Effector memory CD4-positive, alpha-beta T cell (primary cell): ENCODE results near the gene C1orf198.

Experiments
- DNase-seq, 3 donors: peaks; one replicate each; pipeline ENCODE4 v3.0.0-alpha.2; 2020
- H3K27ac ChIP-seq: 2 replicates; pipeline ENCODE4 v1.7.0; 2013; ENCODE audit warnings: mild to moderate bottlenecking, low read length, moderate library complexity; ENCODE audit not compliant: insufficient read depth, poor library complexity, severe bottlenecking
- H3K27me3 ChIP-seq: replicated peaks from 2 replicates; pipeline ENCODE4 v1.7.0; 2013; ENCODE audit warnings: mild to moderate bottlenecking, low read length; ENCODE audit not compliant: insufficient read depth, control insufficient read depth, poor library complexity, severe bottlenecking
- H3K36me3 ChIP-seq: 2 replicates; pipeline ENCODE4 v1.7.0; 2013; ENCODE audit warnings: mild to moderate bottlenecking, low read length, moderate library complexity; ENCODE audit not compliant: control insufficient read depth, insufficient read depth
- H3K4me1 ChIP-seq: 2 replicates; pipeline ENCODE4 v1.7.0; 2013; ENCODE audit warnings: low read length, mild to moderate bottlenecking; ENCODE audit not compliant: control insufficient read depth, insufficient read depth, poor library complexity, severe bottlenecking
- H3K4me3 ChIP-seq: 2 replicates; pipeline ENCODE4 v1.7.0; 2013; ENCODE audit warnings: low read length, low read depth, mild to moderate bottlenecking; ENCODE audit not compliant: insufficient read depth, poor library complexity, severe bottlenecking
- H3K9me3 ChIP-seq: 2 replicates; pipeline ENCODE4 v1.7.0; 2013; ENCODE audit warnings: mild to moderate bottlenecking, low read length, moderate library complexity; ENCODE audit not compliant: control insufficient read depth

Gene C1orf198

DNA sequence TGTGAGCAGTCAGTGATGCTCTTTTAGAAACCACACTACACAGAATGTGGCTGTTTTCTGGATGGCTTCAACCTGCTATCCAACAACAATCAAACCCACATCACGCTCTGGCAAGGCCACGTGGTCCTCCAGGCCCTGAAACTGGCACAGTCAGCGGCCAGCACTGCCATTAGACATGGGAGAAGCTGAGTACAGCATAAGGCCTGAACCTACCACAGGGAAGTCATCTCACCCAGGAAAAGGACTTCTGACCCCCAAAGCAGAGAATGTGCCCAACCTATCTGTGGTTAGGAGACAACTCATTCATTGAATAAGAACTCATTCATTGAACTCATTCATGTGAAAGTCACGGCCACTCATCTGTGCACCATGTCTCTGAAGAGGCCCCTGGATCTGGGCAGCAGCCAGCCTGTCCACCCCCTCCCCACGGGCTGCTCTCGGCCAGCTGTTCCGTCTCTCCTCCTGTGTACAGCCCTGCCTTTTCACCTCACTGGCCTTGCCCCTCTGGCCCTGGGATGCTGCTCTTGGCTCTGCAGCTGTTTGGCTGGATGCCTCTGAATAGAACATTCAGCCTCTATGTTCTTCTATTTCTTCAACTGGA, 41.1 kb downstream of the C1orf198 start:
- no peak for DNase-seq
- H3K9me3 ChIP-seq: no peaks in the 10 kb centered on the region
- H3K4me3 ChIP-seq: no peak overlapping the region
- H3K27me3 ChIP-seq: no peaks in the 10 kb centered on the region
- no peak overlapping the region for H3K27ac ChIP-seq
- no peaks in the 10 kb centered on the region for H3K4me1 ChIP-seq
- no peaks in the 10 kb centered on the region for H3K36me3 ChIP-seq

DNA sequence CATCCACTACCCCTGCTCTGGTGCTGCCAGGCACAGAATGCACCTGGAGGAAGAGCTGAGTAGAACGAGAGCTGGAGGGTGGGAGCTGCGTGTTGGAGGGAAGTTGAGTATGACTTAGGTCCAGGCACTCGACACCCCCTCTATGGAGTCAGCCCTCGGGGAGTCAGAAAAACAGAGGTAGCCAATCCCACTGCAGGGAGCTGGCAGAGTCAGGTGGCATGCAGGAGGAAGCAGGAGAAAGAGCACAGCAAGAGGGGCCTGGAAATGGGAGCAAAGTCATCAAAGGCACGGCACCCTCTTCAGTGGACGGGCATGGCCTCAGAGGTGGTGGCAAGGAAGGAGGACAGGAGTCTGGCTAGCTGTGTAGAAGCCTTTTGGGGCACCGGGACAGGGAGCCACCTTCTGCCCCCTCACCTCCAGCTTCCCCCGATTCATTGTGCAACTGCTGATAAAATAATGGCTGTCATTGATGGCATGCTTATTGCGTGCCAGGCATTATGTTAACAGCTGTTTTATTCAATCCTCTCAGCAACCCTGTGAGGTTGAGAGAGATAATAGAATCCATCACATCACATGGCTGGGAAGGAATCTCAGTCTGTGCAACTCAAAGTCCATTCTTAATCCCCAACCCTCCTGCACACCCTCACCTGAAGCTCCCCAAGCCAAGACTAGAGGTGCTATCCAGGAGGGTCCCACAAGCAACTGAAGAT, 42.0 kb downstream of the C1orf198 start:
- no peaks in the 10 kb centered on the region for H3K9me3 ChIP-seq
- DNase-seq: no peak
- no peaks in the 10 kb centered on the region for H3K36me3 ChIP-seq
- H3K4me1 ChIP-seq: no peaks in the 10 kb centered on the region
- H3K27ac ChIP-seq: no peak overlapping the region
- H3K27me3 ChIP-seq: no peaks in the 10 kb centered on the region
- H3K4me3 ChIP-seq: no peak overlapping the region

DNA sequence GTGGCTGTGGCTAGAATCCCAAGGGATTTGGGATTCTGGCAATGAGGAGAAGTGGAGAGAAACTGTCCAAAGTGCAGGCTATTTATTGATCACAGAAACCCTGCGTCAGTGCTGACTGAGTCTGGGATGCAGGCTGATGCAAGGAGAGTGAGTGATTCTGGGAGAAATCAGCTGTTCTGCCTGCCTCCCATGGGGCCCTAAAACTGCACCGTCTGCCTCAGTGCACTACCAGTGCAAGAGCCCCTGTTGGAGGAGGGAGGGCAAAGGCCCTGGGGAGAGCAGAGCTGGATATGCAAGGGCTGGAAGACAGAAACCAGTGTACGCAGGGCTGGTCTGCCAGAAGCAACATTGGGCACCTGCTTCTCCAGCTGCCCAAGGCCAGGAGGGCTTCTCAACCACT, 42.6 kb downstream of the C1orf198 start:
- Histone ChIP-seq H3K4me3 (no peak overlapping the region), H3K27ac (no peak overlapping the region), H3K4me1 (no peaks in the 10 kb centered on the region), H3K36me3 (no peaks in the 10 kb centered on the region), H3K27me3 (no peaks in the 10 kb centered on the region), H3K9me3 (no peaks in the 10 kb centered on the region)
- DNase-seq: no peak

DNA sequence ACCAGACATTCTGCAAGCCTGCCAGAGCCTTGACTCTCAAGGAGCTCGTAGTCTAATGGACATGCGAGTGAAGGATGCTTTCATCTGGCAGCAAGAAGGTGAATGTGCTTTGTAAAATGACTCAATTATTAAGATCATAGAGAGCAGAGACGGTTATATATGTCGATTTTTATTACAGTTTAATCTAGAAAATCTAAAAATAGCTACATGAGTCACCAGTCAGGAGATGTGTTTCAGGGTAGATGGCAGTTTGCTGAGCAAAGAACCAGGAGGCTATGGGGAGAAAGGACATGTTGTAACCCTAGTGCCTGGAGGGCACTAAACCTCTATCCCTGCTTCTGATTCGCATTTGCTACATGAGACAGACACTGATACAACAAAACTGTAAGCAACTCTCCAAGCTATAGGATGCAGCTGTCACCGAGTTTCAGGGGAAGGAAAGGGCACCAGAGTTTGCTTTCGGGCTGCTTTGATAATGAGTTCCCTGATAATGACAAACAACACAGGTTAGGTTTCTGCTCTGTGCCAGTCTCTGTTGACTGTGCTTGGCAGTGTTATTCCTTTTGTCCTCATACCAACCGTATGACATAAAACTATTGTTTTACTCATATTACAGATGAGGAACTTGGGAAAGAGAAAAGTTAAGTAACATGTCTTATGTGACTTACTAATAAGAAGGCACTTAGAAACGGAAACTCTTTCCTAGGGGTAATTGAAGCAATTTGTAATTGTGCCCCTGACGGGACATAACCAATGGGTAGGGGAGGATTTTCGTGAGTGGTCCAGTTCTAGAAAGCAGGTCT, 43.2 kb downstream of the C1orf198 start:
- H3K4me3 ChIP-seq: no peak overlapping the region
- H3K9me3 ChIP-seq: no peaks in the 10 kb centered on the region
- H3K4me1 ChIP-seq: no peaks in the 10 kb centered on the region
- H3K27ac ChIP-seq: no peak overlapping the region
- DNase-seq: no peak
- no peaks in the 10 kb centered on the region for H3K27me3 ChIP-seq
- no peaks in the 10 kb centered on the region for H3K36me3 ChIP-seq

DNA sequence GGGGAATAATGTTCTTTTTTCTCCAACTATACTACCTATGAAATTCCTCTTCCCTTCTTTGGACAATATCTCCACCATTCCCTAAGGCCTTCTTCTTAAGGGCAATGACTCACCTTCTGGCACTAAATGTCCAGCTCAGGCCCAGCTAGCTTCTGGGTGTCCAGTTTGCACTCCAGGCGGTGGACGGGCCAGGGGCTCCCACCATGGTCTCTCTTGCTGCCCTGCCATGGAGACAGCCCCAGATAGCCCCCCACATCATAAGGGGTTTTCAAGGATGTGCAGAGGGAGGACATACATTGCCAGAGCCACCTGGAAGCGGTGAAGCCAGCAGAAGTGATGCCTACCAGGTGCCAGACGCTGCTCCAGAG, 43.8 kb downstream of the C1orf198 start:
- no peaks in the 10 kb centered on the region for H3K9me3 ChIP-seq
- no peaks in the 10 kb centered on the region for H3K36me3 ChIP-seq
- H3K4me1 ChIP-seq: no peaks in the 10 kb centered on the region
- no peaks in the 10 kb centered on the region for H3K27me3 ChIP-seq
- DNase-seq: no peak
- no peak overlapping the region for H3K27ac ChIP-seq
- H3K4me3 ChIP-seq: no peak overlapping the region

DNA sequence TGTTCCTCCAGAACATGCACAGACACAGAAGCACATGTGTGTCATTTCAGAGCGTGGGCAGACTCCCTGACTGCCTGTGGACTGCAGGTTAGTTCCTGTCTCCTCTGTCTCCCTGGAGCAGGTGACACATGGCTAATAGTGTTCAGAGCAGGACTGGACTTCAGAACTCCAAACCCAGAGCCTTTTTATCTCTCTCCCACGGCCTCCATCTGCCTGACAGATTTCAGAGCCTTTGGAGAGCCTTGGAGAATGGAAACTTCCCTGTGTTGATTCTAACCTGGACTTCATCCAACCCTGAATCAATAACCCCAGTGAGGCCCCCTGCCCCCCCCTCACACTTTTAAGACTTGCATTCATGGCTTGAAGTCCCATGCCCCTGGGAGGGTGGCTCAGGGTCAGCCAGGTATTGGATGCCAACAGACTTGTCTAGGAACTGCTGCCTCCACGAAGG, 44.4 kb downstream of the C1orf198 start:
- Histone ChIP-seq H3K36me3 (no peaks in the 10 kb centered on the region), H3K27me3 (no peaks in the 10 kb centered on the region), H3K9me3 (no peaks in the 10 kb centered on the region), H3K4me1 (no peaks in the 10 kb centered on the region), H3K4me3 (no peak overlapping the region), H3K27ac (no peak overlapping the region)
- DNase-seq: no peak

DNA sequence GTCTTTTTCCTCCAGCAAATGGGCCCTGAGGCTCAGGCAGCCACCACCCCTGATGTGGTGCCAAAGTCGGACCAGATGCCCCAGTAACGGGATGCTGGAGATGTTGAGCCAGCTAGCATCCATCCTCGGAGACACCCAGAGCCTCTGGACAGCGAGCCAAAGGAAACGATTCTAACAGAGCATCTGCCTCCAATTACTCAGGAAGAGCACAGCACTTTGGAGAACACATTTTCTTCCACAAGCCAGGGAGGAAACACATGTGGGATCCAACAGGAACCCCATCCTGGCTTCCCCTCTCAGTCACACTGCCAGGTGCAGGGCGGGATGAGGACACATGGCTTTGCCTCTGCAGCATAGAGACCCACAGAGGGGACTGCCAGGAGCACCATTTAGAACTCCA, 44.9 kb downstream of the C1orf198 start:
- Histone ChIP-seq H3K4me1 (no peaks in the 10 kb centered on the region), H3K36me3 (no peaks in the 10 kb centered on the region), H3K9me3 (no peaks in the 10 kb centered on the region), H3K4me3 (no peak overlapping the region), H3K27me3 (no peaks in the 10 kb centered on the region), H3K27ac (no peak overlapping the region)
- DNase-seq: no peak

DNA sequence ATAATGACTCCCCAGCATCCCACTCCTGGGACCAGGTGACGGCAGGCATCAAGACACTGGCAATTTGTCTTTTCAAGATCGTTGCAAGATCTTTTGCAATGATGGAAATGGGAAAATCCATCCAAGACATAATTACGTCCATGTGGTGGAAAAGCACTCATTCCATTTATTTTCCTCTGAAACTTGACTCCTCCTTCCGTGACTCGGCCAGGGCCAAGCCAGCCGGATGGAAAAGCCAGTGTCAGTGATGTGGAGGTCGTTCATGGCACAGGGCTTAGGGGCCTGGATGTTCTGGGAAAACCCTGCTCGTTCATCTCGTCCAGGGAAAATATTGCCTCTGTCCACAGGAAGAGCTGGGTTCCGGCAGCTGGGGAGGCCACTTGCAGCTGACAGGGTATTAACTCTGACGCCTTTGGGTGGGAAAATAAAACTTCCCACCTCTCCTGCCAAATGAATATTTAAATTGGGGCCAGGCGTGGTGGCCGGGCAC, 46.2 kb downstream of the C1orf198 start:
- Histone ChIP-seq H3K9me3 (no peaks in the 10 kb centered on the region), H3K27ac (no peak overlapping the region), H3K27me3 (no peaks in the 10 kb centered on the region), H3K4me1 (no peaks in the 10 kb centered on the region), H3K36me3 (no peaks in the 10 kb centered on the region), H3K4me3 (no peak overlapping the region)
- DNase-seq: no peak

DNA sequence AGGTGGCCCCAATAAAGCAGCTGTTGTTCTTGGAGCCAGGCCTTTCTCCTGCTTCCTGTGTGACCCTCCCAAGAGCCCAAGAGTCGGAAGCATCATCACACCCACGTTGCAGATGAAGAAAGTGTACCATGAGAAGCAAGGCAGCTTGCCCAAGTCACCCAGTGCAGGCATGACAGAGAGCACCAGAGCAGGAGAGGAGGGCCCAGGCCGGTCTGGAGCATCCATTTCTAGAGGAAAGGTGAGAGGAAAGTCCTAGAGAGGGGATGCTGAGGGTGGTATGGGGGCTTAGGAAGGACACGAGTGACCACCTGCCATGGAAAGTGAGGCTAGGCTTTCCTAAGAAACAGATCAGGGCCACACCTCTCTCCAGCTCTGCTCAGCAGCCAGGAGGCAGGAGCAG, 47.0 kb downstream of the C1orf198 start:
- no peaks in the 10 kb centered on the region for H3K9me3 ChIP-seq
- H3K27me3 ChIP-seq: no peaks in the 10 kb centered on the region
- H3K4me1 ChIP-seq: no peaks in the 10 kb centered on the region
- no peak overlapping the region for H3K27ac ChIP-seq
- DNase-seq: no peak
- no peaks in the 10 kb centered on the region for H3K36me3 ChIP-seq
- no peak overlapping the region for H3K4me3 ChIP-seq

DNA sequence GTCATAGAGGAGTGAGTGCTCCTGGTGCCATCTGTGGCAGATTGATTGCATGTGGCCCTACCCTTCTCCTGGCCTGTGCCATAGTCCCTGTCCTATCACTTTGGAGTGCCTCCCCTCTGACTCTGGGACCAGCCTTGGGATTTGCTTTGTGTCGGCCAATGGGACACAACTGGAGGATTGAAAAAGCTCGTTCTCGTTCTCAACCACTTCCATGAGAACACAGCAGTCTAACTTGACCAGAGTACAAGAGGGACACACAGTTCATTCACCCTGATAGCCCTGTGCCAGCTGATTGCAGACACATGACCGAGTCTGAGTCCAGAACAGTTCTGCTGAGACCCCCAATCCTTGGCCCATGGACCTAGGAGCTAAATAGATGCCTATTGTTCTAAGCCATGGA, 47.8 kb downstream of the C1orf198 start:
- Histone ChIP-seq H3K4me1 (no peaks in the 10 kb centered on the region), H3K27ac (no peak overlapping the region), H3K9me3 (no peaks in the 10 kb centered on the region), H3K36me3 (no peaks in the 10 kb centered on the region), H3K4me3 (no peak overlapping the region), H3K27me3 (no peaks in the 10 kb centered on the region)
- no peak for DNase-seq
